Ammon's horn (tissue), 1 donor: ENCODE results near the gene E2F1.
"Not testable (repeated sequence)": the region's sequence is repeated elsewhere in the genome, so short reads cannot be mapped to it uniquely, and the experiment has no call there.

Experiments
- DNase-seq: peaks from one replicate; pipeline ENCODE4 v3.0.0-alpha.2; 2016; ENCODE audit warnings: low spot score

Gene E2F1

GRCh38 chr20:33658929-33659328 is 27.3 kb downstream of the E2F1 start:
- no peak for DNase-seq

GRCh38 chr20:33658510-33658909 is 27.7 kb downstream of the E2F1 start:
- no peak for DNase-seq

- DNase-seq: no peak
Observed at GRCh38 chr20:33657704-33658095, 28.5 kb downstream of the E2F1 start.

GRCh38 chr20:33656783-33657703 is 29.1 kb downstream of the E2F1 start:
- no peak for DNase-seq

GRCh38 chr20:33656010-33656782 is 30.0 kb downstream of the E2F1 start:
- no peak for DNase-seq

GRCh38 chr20:33655164-33655563 is 31.0 kb downstream of the E2F1 start:
- no peak for DNase-seq

- no peak for DNase-seq
Observed at GRCh38 chr20:33654680-33655161, 31.5 kb downstream of the E2F1 start.

GRCh38 chr20:33653900-33654596 is 32.1 kb downstream of the E2F1 start:
- DNase-seq: no peak

GRCh38 chr20:33653218-33653899 is 32.8 kb downstream of the E2F1 start:
- DNase-seq: peak; percentile 81

- DNase-seq: no peak
Observed at GRCh38 chr20:33651562-33652048, 34.6 kb downstream of the E2F1 start.

- DNase-seq: no peak
Observed at GRCh38 chr20:33650753-33651561, 35.2 kb downstream of the E2F1 start.

- DNase-seq: no peak
Observed at GRCh38 chr20:33650111-33650752, 36.0 kb downstream of the E2F1 start.

- DNase-seq: no peak
Observed at GRCh38 chr20:33649201-33649681, 36.9 kb downstream of the E2F1 start.

GRCh38 chr20:33648396-33649004 is 37.7 kb downstream of the E2F1 start:
- no peak for DNase-seq

GRCh38 chr20:33647603-33648395 is 38.4 kb downstream of the E2F1 start:
- DNase-seq: no peak

- DNase-seq: not testable (repeated sequence)
Observed at GRCh38 chr20:33646959-33647602, 39.1 kb downstream of the E2F1 start.

GRCh38 chr20:33646191-33646590 is 40.0 kb downstream of the E2F1 start:
- no peak for DNase-seq

- no peak for DNase-seq
Observed at GRCh38 chr20:33645396-33645795, 40.8 kb downstream of the E2F1 start.
